Trophoblast cell (in vitro differentiated cells and primary cell): Measurements from ENCODE around the gene RSPO3.

Experiments
- DNase-seq, 2 donors: peaks; one replicate each; pipeline ENCODE4 v3.0.0-alpha.2; 2016
- H2AFZ ChIP-seq: 2 replicates; pipeline ENCODE4 v1.6.1; 2013; ENCODE audit warnings: low read length, moderate library complexity, mild to moderate bottlenecking; ENCODE audit not compliant: insufficient read depth, poor library complexity
- H2AK5ac ChIP-seq: 2 replicates; pipeline ENCODE4 v1.6.1; 2013; ENCODE audit warnings: mild to moderate bottlenecking, low read length
- H2BK120ac ChIP-seq: 2 replicates; pipeline ENCODE4 v1.6.1; 2013; ENCODE audit warnings: low read length, mild to moderate bottlenecking, moderate library complexity; ENCODE audit not compliant: insufficient read depth, poor library complexity
- H2BK12ac ChIP-seq: 2 replicates; pipeline ENCODE4 v1.6.1; 2013; ENCODE audit warnings: mild to moderate bottlenecking, low read length, moderate library complexity
- H2BK5ac ChIP-seq: 2 replicates; pipeline ENCODE4 v1.6.1; 2013; ENCODE audit warnings: low read length, low read depth, moderate library complexity, mild to moderate bottlenecking; ENCODE audit not compliant: poor library complexity
- H3K14ac ChIP-seq: 2 replicates; pipeline ENCODE4 v1.6.1; 2013; ENCODE audit warnings: mild to moderate bottlenecking, low read length
- H3K18ac ChIP-seq: 2 replicates; pipeline ENCODE4 v1.6.1; 2013; ENCODE audit warnings: mild to moderate bottlenecking, low read length
- H3K23ac ChIP-seq: 2 replicates; pipeline ENCODE4 v1.6.1; 2013; ENCODE audit warnings: low read length
- H3K27ac ChIP-seq: 2 replicates; pipeline ENCODE4 v1.5.1; 2013; ENCODE audit warnings: low read depth, mild to moderate bottlenecking, inconsistent platforms, low read length, moderate library complexity
- H3K27me3 ChIP-seq: 2 replicates; pipeline ENCODE4 v1.6.1; 2013; ENCODE audit warnings: inconsistent platforms, mild to moderate bottlenecking, low read length, moderate library complexity; ENCODE audit not compliant: insufficient read depth
- H3K36me3 ChIP-seq, 2 experiments: 1 replicate in 1 of 2; 2 replicates in 1 of 2; pipeline ENCODE4 v1.6.1; 2013; ENCODE audit warnings: low read length in 2 of 2, mild to moderate bottlenecking in 2 of 2, moderate library complexity in 1 of 2; ENCODE audit not compliant: insufficient read depth in 2 of 2, control insufficient read depth in 1 of 2
- H3K4ac ChIP-seq: 2 replicates; pipeline ENCODE4 v1.6.1; 2013; ENCODE audit warnings: low read depth, mild to moderate bottlenecking, low read length, moderate library complexity
- H3K4me1 ChIP-seq, 2 experiments: 1 replicate in 1 of 2; 2 replicates in 1 of 2; pipeline ENCODE4 v1.6.1; 2013; ENCODE audit warnings: low read length in 2 of 2, mild to moderate bottlenecking in 2 of 2, moderate library complexity in 1 of 2; ENCODE audit not compliant: insufficient read depth in 2 of 2, control insufficient read depth in 1 of 2
- H3K4me2 ChIP-seq: 2 replicates; pipeline ENCODE4 v1.6.1; 2013; ENCODE audit warnings: inconsistent platforms, mild to moderate bottlenecking, low read length, moderate library complexity
- H3K4me3 ChIP-seq: 2 replicates; pipeline ENCODE4 v1.5.1; 2013; ENCODE audit warnings: mild to moderate bottlenecking, low read depth, low read length, inconsistent platforms
- H3K79me1 ChIP-seq: one replicate; pipeline ENCODE4 v1.6.1; 2013; ENCODE audit warnings: low read length
- H3K79me2 ChIP-seq: 2 replicates; pipeline ENCODE4 v1.6.1; 2013; ENCODE audit warnings: low read length, mild to moderate bottlenecking; ENCODE audit not compliant: control insufficient read depth, insufficient read depth, poor library complexity
- H3K9ac ChIP-seq: 2 replicates; pipeline ENCODE4 v1.6.1; 2013; ENCODE audit warnings: mild to moderate bottlenecking, low read length
- H3K9me3 ChIP-seq: 2 replicates; pipeline ENCODE4 v1.6.1; 2013; ENCODE audit warnings: low read depth, mild to moderate bottlenecking, control low read depth, inconsistent platforms, low read length; ENCODE audit not compliant: insufficient read depth
- H4K12ac ChIP-seq: 2 replicates; pipeline ENCODE4 v1.6.1; 2013; ENCODE audit warnings: low read depth, mild to moderate bottlenecking, low read length, moderate library complexity
- H4K8ac ChIP-seq: 2 replicates; pipeline ENCODE4 v1.6.1; 2013; ENCODE audit warnings: low read depth, mild to moderate bottlenecking, low read length, moderate library complexity
- H4K91ac ChIP-seq: one replicate; pipeline ENCODE4 v1.6.1; 2013; ENCODE audit warnings: low read depth, mild to moderate bottlenecking, low read length, moderate library complexity
- WGBS: extraction: QIAGEN DNeasy Blood & Tissue Kit; methylation state at CpG from one replicate; pipeline ENCODE4 v1.1.7; 2013; ENCODE audit warnings: missing lambda C conversion rate; ENCODE audit not compliant: insufficient read length, insufficient coverage; ENCODE audit errors: extremely low coverage; 5-methylcytosine and 5-hydroxymethylcytosine counted together

The RSPO3 gene

DNA sequence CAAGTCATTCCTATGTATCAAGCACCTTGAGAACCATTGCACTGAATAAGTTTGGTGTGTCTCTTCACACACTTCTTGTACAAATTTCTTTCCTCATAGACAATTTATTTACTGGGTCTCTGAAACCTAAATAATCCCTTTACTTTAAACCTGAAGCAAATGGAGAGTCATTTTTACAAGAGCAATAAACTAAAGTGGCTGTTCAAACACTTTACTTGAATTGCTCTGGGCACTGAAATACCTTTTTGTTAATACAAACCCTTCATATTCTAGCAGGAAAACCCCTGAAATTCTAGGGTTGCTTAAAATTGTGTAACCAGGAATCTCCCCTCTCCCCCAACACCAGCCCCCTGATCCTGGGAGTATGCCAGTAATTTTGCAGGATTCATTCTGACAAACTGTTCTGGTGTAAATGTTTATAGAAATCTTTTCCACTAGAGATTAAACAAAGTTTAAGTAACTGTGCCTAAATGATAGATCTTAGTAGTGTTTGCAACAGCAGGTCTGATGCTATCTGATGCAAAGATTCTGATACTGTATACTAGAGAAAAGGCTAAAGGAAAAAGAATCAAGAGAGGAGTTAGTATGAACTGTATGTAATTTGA lies 13.4 kb downstream of the RSPO3 start:
- Histone ChIP-seq H4K91ac (no peak overlapping the region), H3K23ac (no peak overlapping the region), H2BK12ac (no peak overlapping the region), H3K9ac (no peak overlapping the region), H3K79me1 (no peaks in the 10 kb centered on the region), H2AFZ (no peak overlapping the region), H3K27ac (no peak overlapping the region), H2BK5ac (no peak overlapping the region), H3K79me2 (no peaks in the 10 kb centered on the region), H3K4me1 (no peaks in the 10 kb centered on the region), H3K36me3 (no peaks in the 10 kb centered on the region), H3K14ac (no peak overlapping the region), H3K4me3 (no peak overlapping the region), H2AK5ac (no peak overlapping the region), H2BK120ac (no peak overlapping the region), H3K9me3 (no peaks in the 10 kb centered on the region), H4K12ac (no peak overlapping the region), H3K4ac (no peak overlapping the region), H4K8ac (no peak overlapping the region), H3K18ac (no peak overlapping the region), H3K27me3 (no peaks in the 10 kb centered on the region), H3K4me2 (no peak overlapping the region)
- DNase-seq = no peak

DNA sequence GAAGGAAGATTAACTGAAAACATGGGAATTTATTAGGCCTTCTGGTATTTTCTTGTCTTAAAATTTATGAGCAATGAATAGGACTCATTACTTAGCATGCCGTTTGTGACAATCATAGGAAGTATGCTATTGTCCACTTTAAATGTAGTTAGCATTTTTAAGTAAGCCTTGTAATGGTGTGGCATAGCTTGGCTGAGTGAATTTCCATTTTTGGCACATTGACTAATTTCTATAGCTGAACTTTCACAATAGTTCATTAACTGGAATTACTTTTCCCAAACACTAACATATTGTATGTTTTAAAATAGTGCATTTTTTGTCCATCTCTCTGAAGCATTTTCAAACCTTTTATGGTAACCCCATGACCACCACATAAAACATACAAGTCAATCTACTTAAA lies 15.7 kb downstream of the RSPO3 start:
- H4K12ac ChIP-seq = no peak overlapping the region
- no peak overlapping the region for H3K18ac ChIP-seq
- no peaks in the 10 kb centered on the region for H3K4me1 ChIP-seq
- H3K27ac ChIP-seq = no peak overlapping the region
- WGBS = no CpG with 5 or more reads among the region's 1 CpG
- no peak overlapping the region for H3K4me2 ChIP-seq
- H3K9ac ChIP-seq = no peak overlapping the region
- no peaks in the 10 kb centered on the region for H3K79me2 ChIP-seq
- no peak overlapping the region for H4K8ac ChIP-seq
- no peaks in the 10 kb centered on the region for H3K36me3 ChIP-seq
- H4K91ac ChIP-seq = no peak overlapping the region
- no peak overlapping the region for H3K14ac ChIP-seq
- H2BK120ac ChIP-seq = no peak overlapping the region
- no peak overlapping the region for H3K4me3 ChIP-seq
- H2AK5ac ChIP-seq = no peak overlapping the region
- no peak overlapping the region for H2AFZ ChIP-seq
- H3K9me3 ChIP-seq = no peaks in the 10 kb centered on the region
- no peak overlapping the region for H3K4ac ChIP-seq
- no peaks in the 10 kb centered on the region for H3K27me3 ChIP-seq
- no peak overlapping the region for H2BK5ac ChIP-seq
- H3K79me1 ChIP-seq = no peaks in the 10 kb centered on the region
- DNase-seq = no peak
- no peak overlapping the region for H3K23ac ChIP-seq
- H2BK12ac ChIP-seq = no peak overlapping the region

DNA sequence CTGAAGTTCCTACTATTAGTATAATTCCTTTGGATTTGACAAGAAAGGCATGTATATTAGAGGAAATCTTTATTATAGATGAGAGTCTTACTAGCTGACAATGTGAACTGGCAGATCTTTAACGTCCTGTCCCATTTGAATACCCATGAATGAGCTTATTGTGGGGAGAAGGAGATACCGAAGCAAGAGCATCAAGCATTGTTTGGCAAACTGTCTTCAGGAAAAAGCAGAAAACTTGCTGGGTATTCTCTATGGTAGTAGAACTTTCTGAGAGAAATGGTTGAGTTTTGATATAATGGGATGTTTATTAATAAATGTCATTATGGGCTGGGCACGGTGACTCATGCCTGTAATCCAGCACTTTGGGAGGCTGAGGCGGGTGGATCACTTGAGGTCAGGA lies 18.3 kb downstream of the RSPO3 start:
- Histone ChIP-seq H3K4me2 (no peak overlapping the region), H3K27ac (no peak overlapping the region), H3K4me3 (no peak overlapping the region), H3K9me3 (no peaks in the 10 kb centered on the region), H3K79me1 (no peaks in the 10 kb centered on the region), H3K14ac (no peak overlapping the region), H3K9ac (no peak overlapping the region), H3K4me1 (no peaks in the 10 kb centered on the region), H2AFZ (no peak overlapping the region), H4K91ac (no peak overlapping the region), H2AK5ac (no peak overlapping the region), H3K79me2 (no peaks in the 10 kb centered on the region), H3K23ac (no peak overlapping the region), H3K36me3 (no peaks in the 10 kb centered on the region), H4K8ac (no peak overlapping the region), H2BK5ac (no peak overlapping the region), H2BK120ac (no peak overlapping the region), H3K4ac (no peak overlapping the region), H2BK12ac (no peak overlapping the region), H3K18ac (no peak overlapping the region), H4K12ac (no peak overlapping the region), H3K27me3 (no peaks in the 10 kb centered on the region)
- no peak for DNase-seq
- WGBS = no CpG with 5 or more reads among the region's 4 CpGs

DNA sequence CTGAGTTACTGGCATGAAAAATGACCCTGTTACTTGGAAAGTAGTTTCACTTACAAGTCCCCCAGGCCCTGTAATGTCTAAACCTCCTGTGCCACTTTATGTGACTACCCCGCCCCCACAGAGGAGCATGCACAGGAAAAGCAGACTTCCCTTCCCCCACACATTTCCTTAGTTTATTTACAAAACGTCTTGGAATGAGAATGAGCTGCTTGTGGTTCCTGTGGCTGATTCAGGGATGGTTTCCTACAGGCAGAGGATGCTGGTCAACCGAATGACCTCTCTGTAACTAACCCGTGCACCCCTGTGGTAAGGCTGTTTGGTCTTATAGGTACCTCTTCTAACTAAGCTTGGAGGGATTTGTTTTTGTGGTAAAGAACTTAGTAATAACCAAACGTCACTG lies 28.5 kb downstream of the RSPO3 start:
- Histone ChIP-seq H3K4ac (no peak overlapping the region), H3K79me2 (no peaks in the 10 kb centered on the region), H3K36me3 (no peaks in the 10 kb centered on the region), H2BK120ac (no peak overlapping the region), H3K27ac (no peak overlapping the region), H3K18ac (no peak overlapping the region), H3K4me2 (no peak overlapping the region), H2BK5ac (no peak overlapping the region), H4K91ac (no peak overlapping the region), H3K27me3 (no peaks in the 10 kb centered on the region), H3K23ac (no peak overlapping the region), H3K4me1 (peaks cover 0 to 4% of the 10 kb centered on the region in 2 experiments), H3K9ac (no peak overlapping the region), H2BK12ac (no peak overlapping the region), H4K12ac (no peak overlapping the region), H2AFZ (peak overlapping the region; percentile 6), H3K9me3 (no peaks in the 10 kb centered on the region), H2AK5ac (no peak overlapping the region), H3K79me1 (no peaks in the 10 kb centered on the region), H4K8ac (no peak overlapping the region), H3K4me3 (no peak overlapping the region), H3K14ac (no peak overlapping the region)
- WGBS = no CpG with 5 or more reads among the region's 5 CpGs
- peak in 1 of 2 donors; percentile 4 for DNase-seq
